Stimulated activated CD4-positive, alpha-beta T cell treated with anti-CD3 and anti-CD28 coated beads, Interleukin-4, amount 100 ng/mL, for 24 hours (primary cell): ENCODE data around the gene KREMEN1.

Experiments
- DNase-seq: peaks from one replicate; pipeline ENCODE4 v3.0.0-alpha.2; 2020

KREMEN1 gene

GRCh38 chr22:29152954-29153719 lies 80.3 kb downstream of the KREMEN1 start:
- DNase-seq: no peak

- peak; percentile 56 for DNase-seq
Observed at GRCh38 chr22:29154364-29155048, 81.7 kb downstream of the KREMEN1 start.

- no peak for DNase-seq
Observed at GRCh38 chr22:29155966-29156365, 83.1 kb downstream of the KREMEN1 start.

GRCh38 chr22:29156507-29156906 lies 83.7 kb downstream of the KREMEN1 start:
- DNase-seq: no peak

- DNase-seq: no peak
Observed at GRCh38 chr22:29157759-29158535, 85.1 kb downstream of the KREMEN1 start.

GRCh38 chr22:29158546-29158945 lies 85.7 kb downstream of the KREMEN1 start:
- DNase-seq: no peak

GRCh38 chr22:29163808-29164207 lies 91.0 kb downstream of the KREMEN1 start:
- no peak for DNase-seq

- no peak for DNase-seq
Observed at GRCh38 chr22:29165321-29166060, 92.7 kb downstream of the KREMEN1 start.

GRCh38 chr22:29166180-29166579 lies 93.3 kb downstream of the KREMEN1 start:
- DNase-seq: no peak

- DNase-seq: peak; percentile 32
Observed at GRCh38 chr22:29167032-29167911, 94.4 kb downstream of the KREMEN1 start.

GRCh38 chr22:29171721-29172120 lies 98.9 kb downstream of the KREMEN1 start:
- no peak for DNase-seq

GRCh38 chr22:29172216-29172615 lies 99.4 kb downstream of the KREMEN1 start:
- no peak for DNase-seq

- DNase-seq: no peak
Observed at GRCh38 chr22:29175312-29175835, 102.5 kb downstream of the KREMEN1 start.

- DNase-seq: no peak
Observed at GRCh38 chr22:29183971-29184848, 111.4 kb downstream of the KREMEN1 start.

- no peak for DNase-seq
Observed at GRCh38 chr22:29184849-29185490, 112.1 kb downstream of the KREMEN1 start.

- DNase-seq: no peak
Observed at GRCh38 chr22:29186302-29186701, 113.5 kb downstream of the KREMEN1 start.

- no peak for DNase-seq
Observed at GRCh38 chr22:29187831-29188230, 115.0 kb downstream of the KREMEN1 start.

GRCh38 chr22:29190051-29190450 lies 117.2 kb downstream of the KREMEN1 start:
- DNase-seq: no peak

- DNase-seq: no peak
Observed at GRCh38 chr22:29190918-29191317, 118.1 kb downstream of the KREMEN1 start.

- no peak for DNase-seq
Observed at GRCh38 chr22:29193021-29193420, 120.2 kb downstream of the KREMEN1 start.
